Measurements from ENCODE around the gene NPR1.

DNA sequence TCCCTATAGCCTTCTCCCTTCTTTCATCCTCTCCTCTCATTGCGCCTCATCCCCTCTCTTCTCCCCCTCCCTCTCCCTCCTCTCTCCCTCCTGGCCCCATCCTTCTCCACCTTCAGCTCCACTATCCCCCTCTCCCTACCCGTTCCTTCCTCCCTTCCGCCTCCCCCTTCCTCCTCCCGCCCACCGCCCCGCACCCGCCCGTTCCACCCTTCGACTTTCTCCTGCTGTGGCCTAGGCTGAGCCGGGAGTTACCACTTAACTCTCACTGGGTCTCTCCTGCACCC lies 1.6 kb downstream of the NPR1 start:
- TF ChIP-seq POLR2AphosphoS5 (IDR thresholded peaks at IDR 0.05), result no peak
- TF ChIP-seq, protein P1, sequence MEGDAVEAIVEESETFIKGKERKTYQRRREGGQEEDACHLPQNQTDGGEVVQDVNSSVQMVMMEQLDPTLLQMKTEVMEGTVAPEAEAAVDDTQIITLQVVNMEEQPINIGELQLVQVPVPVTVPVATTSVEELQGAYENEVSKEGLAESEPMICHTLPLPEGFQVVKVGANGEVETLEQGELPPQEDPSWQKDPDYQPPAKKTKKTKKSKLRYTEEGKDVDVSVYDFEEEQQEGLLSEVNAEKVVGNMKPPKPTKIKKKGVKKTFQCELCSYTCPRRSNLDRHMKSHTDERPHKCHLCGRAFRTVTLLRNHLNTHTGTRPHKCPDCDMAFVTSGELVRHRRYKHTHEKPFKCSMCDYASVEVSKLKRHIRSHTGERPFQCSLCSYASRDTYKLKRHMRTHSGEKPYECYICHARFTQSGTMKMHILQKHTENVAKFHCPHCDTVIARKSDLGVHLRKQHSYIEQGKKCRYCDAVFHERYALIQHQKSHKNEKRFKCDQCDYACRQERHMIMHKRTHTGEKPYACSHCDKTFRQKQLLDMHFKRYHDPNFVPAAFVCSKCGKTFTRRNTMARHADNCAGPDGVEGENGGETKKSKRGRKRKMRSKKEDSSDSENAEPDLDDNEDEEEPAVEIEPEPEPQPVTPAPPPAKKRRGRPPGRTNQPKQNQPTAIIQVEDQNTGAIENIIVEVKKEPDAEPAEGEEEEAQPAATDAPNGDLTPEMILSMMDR (IDR thresholded peaks at IDR 0.05), result no peak
